Skin epidermis (tissue), 12 donors: ENCODE measurements around the gene ERF.

ENCODE experiments used
- H3K27ac ChIP-seq, 21 experiments: fragments of 200-600 bp; sonication (generic) in 11 of 21; one replicate each; pipeline ENCODE4 v1.5.0; 2020; ENCODE audit warnings: mild to moderate bottlenecking in 3 of 21, inconsistent platforms in 2 of 21, moderate library complexity in 2 of 21
- H3K4me3 ChIP-seq, 7 experiments: fragments of 200-600 bp; sonication (generic) in 2 of 7; one replicate each; pipeline ENCODE4 v1.5.0; 2020; ENCODE audit warnings: inconsistent platforms in 2 of 7, mild to moderate bottlenecking in 2 of 7, moderate library complexity in 1 of 7

ERF gene

DNA sequence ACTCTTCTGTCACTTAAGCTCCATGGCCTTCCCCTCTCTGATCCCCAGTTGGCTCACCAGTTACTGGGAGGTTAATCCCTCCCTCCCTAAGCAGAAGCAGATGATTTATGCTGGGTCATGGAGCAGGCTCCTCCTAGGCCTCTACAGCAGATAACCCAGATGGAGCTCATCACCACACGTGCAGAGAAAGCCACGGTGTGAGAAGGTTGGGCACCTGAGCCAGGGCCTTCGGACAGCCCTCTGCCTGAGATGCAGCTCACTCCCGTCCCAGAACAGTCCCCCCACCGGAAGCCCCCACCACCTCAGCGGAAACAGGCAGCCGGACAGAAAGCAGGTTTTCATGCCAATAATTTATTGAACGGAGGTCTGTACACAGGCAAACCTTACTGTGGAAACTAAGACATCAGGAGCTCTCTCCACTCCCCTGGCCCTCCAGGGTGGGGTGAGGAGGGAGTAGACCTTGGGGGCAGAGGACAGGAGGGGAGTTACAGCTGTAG, 25.0 kb downstream of the ERF start:
- Histone ChIP-seq H3K4me3 (no peak overlapping the region), H3K27ac (peak overlapping the region in 1 of 21 experiments; percentile 22)

DNA sequence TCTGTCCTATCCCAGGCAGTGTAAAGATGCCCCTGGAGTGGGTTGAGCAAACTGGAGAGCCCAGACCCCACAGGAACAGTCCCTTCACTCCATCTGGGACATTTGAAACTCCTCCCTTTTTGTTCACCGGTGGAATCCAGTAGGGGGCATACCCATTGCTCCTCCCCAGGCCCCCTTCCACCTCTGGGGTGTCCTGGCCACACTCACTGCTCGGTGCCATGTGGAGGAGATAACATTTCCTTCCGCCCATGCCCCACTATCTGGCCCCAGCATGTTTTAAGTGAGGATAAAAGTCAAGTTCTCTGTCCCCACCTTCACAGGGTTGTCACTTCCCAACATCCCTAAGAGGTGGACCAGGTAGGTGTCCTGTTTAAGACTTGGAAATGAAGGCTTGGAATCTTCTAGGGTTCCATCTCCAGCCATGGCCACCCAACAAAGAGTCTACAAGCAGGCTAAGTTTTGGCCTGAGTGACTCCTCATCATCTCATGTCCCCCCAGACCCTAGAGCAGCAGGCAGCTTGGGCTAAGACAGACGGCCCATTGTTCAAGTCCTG, 25.6 kb downstream of the ERF start:
- Histone ChIP-seq H3K4me3 (no peak overlapping the region), H3K27ac (no peak overlapping the region)

DNA sequence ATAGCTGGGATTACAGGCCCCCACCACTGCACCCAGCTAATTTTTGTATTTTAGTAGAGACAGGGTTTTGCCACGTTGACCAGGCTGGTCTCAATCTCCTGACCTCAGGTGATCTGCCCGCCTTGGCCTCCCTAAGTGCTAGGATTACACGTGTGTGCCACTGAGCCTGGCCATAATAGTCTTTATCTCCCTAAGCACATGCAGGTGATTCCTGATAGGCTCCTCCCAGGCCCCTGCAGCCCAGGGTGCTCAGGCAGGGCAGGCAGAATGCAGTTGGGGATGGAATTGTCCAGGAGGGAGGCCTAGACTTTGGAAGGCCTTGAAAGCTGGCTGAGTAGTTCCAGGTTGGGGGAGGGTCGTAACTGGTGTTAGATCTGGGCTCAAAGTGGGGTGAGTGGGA, 26.3 kb downstream of the ERF start:
- Histone ChIP-seq H3K27ac (no peak overlapping the region), H3K4me3 (no peak overlapping the region)

DNA sequence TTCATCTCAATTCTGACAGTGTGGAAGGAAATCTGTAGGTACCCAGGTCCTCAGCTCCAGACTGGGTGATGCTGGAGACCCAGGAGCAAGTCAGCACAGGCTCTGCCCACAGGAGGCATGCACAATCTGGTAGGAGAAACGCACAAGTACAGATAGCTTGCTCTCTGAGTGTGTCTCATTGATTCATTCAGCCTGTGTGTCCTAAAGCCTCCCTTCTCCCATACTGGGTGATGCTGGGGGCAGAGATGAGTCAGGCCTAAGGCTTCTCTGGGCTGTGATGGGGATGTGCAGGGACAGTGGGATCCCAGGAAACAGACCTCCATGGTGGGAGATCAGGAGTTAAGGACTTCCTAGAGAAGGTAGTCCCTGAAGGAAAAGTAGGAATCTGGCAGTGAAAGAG, 28.0 kb downstream of the ERF start:
- Histone ChIP-seq H3K27ac (no peak overlapping the region), H3K4me3 (no peak overlapping the region)

DNA sequence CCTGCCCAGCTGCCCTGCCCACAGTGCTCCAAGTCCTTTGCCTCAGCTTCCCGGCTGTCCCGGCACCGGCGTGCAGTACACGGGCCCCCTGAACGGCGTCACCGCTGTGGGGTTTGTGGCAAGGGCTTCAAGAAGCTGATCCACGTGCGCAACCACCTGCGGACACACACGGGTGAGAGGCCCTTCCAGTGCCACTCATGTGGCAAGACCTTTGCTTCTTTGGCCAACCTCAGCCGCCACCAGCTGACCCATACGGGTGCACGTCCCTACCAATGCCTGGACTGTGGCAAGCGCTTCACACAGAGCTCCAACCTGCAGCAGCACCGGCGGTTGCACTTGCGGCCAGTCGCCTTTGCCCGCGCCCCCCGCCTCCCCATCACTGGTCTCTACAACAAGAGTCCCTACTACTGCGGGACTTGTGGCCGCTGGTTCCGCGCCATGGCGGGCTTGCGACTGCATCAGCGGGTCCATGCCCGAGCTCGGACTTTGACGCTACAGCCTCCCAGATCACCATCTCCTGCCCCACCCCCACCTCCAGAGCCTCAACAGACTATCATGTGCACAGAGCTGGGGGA, 29.1 kb downstream of the ERF start:
- no peak overlapping the region for H3K27ac ChIP-seq
- H3K4me3 ChIP-seq: no peak overlapping the region

DNA sequence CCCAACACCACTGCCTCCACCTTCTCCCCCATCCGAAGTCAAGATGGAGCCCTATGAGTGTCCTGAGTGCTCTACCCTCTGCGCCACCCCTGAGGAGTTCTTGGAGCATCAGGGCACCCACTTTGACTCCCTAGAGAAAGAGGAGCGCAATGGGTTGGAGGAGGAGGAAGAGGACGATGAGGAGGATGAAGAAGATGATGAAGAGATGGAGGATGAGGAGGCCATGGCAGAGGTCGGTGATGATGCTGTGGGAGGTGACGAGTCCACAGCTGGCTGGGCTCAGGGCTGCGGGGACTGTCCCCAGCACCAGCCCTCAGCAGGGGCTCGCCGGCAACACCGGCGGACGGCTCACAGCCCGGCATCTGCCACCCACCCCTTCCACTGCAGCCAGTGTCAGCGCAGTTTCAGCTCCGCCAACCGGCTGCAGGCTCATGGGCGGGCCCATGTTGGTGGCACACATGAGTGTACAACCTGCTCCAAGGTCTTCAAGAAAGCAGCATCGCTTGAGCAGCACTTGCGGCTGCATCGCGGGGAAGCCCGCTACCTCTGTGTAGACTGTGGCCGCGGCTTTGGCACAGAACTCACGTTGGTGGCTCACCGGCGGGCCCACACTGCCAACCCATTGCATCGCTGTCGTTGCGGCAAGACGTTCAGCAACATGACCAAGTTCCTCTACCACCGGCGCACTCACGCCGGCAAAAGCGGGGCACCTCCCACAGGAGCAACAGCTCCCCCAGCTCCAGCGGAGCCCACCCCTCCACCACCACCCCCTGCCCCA, 29.8 kb downstream of the ERF start:
- Histone ChIP-seq H3K27ac (no peak overlapping the region), H3K4me3 (no peak overlapping the region)

DNA sequence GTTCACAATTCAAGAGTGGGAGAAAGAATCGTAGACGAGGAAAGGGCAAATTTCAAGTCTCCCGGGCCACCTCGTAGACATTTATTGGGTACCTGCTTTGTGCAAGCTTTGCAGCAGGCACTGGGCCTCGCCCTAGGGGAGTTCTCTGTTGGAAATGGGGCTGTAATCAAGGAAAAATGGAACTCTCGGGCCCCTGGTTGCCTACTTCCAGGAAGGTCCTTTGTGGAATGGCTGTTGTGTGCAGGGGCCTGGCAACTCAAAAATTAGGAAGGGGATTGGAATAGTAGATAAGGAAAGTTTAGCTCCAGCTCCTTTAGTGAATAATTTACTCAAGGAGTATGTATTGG, 34.2 kb downstream of the ERF start:
- Histone ChIP-seq H3K27ac (peak overlapping the region in 20 of 21 experiments; percentile 36 to 97 (median 85)), H3K4me3 (peak overlapping the region; percentile 53 to 95 (median 79))

DNA sequence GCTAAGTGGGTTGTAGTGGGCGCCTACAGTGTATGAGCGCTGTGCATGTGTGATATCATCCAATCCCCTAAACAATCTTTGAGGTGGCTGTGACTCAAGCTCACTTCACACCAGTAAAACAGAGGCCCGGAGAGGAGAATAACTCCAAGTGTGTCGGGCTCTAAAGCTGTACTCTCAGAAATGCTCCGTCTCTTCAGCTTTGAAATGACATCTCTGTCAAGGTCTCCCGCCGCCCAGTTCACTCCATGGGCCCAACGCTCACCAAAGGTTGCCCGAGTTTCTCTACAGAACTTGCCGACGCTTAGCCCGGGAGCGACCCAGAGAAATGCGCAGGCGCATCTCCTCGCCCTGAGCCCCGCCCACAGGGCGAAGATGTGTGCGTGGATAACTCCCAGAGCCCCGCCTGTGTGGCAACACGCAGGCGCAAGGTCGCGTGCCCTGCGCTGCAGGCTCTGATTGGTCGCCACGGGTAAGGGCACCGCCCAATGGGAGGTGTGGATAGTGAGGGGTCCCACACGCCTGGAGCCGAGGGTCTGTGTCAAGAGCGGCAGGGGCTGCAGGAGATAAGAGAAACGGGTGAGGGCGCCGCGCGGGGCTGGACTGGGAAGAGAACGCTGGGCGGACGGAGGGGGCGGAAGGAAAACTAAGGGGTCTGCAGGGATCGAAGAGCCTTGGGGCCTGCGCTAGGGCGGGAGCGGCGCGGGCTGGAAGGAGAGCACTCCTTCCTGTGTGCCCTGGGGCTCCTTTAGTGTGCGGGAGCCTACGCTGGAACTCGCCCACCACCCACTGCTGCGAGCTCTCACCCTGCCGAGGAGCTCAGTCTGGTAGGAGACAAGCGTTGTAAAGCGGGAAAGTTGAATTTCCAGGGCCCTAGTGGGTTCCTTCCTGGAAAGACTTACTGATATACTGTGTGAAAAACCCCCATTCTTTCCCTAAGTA, 34.8 kb downstream of the ERF start, which contains the start of gene ZNF526:
ZNF526 (plus strand) TSS at position 501 of the 939 bp plus-strand sequence. CDS start 4,092 bp downstream, outside the sequence.
- peak within 1 kb of the TSS; percentile 53 to 95 (median 79) for H3K4me3 ChIP-seq
- H3K27ac ChIP-seq: peak within 1 kb of the TSS in 20 of 21 experiments; percentile 36 to 97 (median 85)

DNA sequence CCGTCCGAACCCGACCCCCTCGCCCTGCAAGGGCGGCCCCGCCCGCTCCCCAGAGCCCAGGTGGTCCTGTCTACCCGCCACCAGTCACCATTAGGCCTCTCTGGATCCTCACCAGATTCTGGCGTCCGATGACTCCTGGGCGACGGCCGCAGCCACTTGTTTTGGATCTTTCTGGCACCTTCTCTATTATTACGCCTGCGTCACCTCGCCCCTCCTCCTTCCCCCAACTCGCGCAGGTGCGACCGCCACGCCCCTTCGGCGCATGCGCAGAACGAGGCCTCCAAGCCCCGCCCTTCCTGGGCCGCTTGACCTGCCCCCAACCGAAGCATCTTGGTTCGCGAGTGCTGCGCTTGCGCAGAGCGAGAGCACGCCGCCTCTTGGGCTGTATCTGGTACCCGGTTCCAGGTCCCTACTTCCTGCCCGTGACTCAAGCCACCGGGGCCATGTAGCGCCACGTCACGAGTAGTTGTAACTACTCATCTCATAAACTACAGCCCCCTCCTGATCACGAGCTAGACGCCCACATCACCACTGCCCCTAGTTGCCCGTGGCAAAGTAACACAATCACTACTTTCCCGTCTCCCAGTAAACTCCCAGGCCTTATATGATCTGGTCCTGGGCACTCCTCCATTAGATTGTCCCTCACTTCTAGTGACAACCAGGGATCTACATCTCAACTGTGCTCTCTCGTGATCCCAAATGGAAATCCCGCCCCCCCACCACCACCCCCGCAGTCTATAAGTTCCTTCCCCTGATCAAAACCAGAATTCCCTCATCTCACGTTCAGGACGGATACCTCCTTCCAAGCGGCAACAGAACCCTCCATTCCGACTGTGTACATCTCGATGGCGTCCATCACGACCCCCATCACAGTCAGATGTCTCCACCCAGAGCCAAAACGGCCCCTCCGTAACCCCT, 37.1 kb downstream of the ERF start, which contains the start of gene DEDD2:
DEDD2 (minus strand) TSS at position 158 of the 918 bp plus-strand sequence. CDS start 670 bp downstream, outside the sequence.
- H3K4me3 ChIP-seq: peak within 1 kb of the TSS; percentile 80 to 95 (median 85)
- H3K27ac ChIP-seq: peak within 1 kb of the TSS; percentile 50 to 97 (median 90)

DNA sequence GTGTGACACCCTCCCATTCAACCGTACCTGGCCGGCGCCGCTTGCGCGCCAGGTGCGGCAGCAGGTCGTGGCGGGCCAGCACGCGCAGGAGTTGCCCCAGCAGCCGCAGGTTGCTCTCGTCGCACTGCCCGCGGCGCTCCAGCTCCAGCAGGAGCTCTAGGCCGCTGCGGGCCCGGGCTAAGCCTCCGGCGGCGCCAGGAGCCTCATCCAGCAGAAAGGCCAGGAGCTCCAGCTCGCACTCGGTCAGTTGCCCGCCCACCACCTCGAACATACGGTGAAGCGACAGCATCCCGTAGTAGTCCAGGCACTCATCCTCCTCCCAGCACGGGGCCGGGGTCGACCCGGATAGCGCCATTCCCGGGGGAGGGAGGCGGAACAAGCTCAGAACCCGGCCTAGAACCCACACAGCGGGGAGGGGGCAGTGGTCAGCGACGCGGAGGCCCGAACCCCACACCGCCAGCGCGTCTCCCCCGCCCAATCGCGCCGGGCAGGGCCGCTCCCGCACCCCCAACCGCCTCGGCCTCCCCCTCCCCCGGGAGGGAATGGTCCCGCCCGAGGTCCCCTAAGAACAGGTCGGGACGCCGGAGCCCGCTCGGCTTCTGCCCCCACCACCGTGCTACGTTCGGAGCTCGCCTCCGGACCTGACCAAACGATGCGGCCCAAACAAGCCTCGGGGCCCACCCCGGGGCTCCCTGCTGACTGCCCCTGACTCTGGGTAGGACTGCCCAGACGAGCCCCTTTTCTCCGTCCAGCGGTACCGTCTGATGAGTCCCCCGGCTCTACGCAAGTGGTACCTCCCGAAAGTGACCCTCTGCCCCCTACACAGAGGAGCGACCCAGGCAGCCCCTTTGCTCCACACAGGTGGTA, 38.0 kb downstream of the ERF start:
- Histone ChIP-seq H3K4me3 (peak overlapping the region; percentile 80 to 95 (median 85)), H3K27ac (peak overlapping the region; percentile 50 to 97 (median 90))

DNA sequence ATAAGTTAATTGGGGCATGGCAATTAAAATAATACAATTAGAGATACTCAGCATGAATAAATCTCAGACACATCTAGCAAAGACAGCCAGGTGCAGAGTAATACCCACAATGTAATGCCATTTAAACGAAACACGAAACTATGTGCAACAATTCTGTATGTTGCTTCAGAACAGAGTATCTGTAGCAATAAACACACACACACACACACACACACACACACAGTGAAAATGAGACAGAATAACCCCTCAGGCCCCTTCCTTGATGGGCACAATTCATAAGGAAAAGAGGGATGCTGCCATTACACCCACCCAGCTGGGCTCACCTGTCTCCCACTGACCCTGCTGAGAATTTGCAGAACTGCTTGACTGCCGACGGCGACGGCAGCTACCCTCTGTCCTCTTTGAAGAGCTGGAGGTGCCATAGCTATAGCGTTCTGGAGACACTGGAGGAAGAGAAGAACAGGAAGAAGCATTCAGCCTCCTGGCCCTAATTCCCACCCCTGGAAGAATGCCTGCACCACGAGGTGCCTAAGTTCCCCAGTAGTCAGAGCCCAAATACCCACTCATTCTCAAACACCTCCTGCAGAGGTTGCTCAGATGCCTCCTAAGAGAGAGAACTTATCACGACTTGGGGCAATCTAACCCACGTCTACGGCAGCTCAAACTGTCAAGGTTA, 40.0 kb downstream of the ERF start:
- H3K27ac ChIP-seq: peak overlapping the region in 1 of 21 experiments; percentile 97
- no peak overlapping the region for H3K4me3 ChIP-seq

DNA sequence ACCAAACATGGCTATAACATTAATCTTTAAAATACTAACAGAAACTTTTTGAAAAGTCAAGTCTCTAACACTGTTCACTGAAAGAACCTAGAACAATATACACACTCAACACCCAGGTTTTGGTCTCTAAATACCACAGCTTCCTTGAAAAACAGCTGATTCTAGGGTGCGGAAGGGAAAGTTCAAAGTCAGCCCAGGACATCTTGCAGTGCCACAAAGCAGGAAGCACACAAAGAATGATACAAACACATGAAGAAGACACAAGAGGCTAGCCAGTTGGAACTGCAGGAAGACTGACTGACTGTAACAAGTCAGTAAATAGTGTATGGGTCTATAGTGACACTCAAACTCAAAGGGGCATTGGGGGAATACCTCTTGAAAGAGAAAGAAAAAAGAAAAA, 42.0 kb downstream of the ERF start:
- Histone ChIP-seq H3K27ac (peak overlapping the region in 2 of 21 experiments; percentile 13 to 44), H3K4me3 (no peak overlapping the region)

DNA sequence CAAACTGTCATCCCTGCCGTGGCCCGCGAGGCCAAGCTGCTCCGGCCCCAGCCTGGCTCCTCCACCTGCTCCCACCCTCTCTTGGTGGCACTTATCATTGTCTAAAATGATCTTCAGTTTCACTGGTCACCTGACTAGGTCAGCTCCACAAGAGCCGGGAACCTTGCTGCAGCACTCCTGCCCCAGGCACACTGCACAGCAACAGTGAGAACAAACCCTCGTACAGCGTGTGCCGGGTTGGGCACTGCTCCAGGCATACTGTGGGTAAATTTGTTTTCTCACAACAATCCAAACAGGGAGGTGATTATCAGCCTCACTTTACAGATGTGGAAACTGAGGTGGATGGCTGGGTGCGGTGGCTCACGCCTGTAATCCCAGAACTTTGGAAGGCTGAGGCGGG, 46.3 kb downstream of the ERF start:
- Histone ChIP-seq H3K27ac (peak overlapping the region in 7 of 21 experiments; percentile 31 to 75 (median 63)), H3K4me3 (no peak overlapping the region)

DNA sequence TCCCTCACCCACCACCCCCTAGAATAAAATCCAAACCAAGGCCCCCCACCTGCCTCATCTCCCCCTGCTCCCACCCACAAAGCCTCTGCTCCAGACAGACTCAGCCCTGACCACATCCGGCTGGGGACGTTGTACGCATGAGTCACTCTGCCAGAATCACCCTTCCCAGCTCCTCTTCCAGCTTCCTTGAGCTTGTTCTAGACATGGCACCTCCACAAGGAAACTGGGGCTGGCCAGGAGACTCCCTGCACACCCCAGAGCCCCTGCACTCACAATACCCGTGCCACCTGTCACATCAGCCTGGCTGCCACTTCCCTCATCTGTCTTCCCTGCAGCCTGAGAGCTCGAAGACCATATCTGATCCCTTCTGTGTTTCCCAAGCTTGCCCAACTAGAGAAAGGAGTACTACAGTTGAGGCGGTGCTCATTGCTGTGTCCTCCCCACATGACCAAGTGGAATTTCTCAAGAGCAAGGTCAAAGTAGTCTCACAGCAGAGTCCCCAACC, 47.1 kb downstream of the ERF start:
- Histone ChIP-seq H3K4me3 (no peak overlapping the region), H3K27ac (peak overlapping the region in 14 of 21 experiments; percentile 7 to 75 (median 40))

DNA sequence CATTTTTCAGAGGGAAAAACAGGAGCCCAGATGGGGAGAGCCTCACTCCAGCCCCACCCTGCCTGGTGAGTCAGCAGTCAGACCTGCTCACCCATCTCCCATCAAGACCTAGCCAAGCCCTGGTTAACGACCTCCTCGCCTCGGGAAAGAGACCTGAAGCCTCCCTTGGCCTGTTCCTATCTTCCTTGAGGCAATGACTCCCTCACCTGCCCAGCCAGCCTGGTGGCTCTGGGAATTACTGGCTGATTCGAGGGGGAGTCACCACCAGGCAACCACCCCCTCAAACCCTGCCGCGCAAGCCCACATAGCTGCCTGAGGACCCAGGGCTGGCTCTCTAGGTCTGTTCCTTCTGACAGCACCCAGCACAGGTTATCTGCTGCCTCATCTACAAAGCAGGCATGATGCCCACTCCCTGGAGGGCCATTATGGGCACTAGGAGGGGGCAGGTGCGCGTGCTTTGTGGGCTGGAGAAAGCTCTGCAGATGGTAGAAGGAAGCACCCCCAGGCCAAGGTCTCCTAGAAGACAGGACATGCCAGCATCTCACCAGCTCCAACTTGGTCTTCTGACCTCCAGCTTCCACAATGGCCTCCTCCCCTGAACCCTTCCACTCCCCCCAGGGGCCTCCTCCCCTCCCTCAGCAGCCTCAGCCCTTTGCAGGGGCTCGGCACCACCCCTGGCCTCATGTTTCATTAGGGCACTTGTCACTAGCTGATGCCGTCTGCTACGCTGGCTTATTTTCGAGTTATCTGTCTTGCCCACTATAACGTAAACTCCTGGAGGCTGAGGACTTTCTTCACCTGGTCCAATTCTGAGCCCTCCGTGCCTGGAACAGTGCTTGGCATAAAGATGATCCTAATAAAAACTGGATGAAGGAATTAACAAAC, 47.8 kb downstream of the ERF start:
- H3K4me3 ChIP-seq: no peak overlapping the region
- H3K27ac ChIP-seq: peak overlapping the region in 17 of 21 experiments; percentile 7 to 75 (median 40)

DNA sequence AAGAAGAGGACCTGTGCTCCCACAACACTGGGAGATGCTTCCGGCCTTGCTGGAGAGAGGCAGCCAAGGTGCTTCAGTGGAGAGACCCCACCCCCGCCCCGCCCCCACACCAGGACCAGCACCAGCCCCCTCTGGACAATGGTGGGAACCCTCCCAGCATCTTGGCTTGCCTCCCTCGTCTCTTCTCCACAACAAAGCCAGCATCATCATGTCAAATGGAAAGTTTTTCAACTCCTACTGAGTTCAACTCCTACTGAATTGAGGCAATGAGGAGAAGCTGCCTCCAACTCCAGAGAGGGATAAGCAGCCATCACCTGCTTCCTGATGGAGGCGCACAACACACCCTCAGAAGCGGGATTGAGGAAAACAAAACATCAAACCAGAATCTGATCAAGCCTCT, 50.3 kb downstream of the ERF start:
- Histone ChIP-seq H3K27ac (no peak overlapping the region), H3K4me3 (no peak overlapping the region)
